SK-N-SH (cell line): ENCODE results near the gene LILRB4.

ENCODE experiments used
- CHD2 ChIP-seq: fragments of 150-350 bp; IDR thresholded peaks from 2 replicates; pipeline ENCODE4 v1.6.1; 2018; ENCODE audit warnings: low read length; ENCODE audit not compliant: partially characterized antibody
- CTCF ChIP-seq: fragments of 200-600 bp; sonication (generic); IDR thresholded peaks from 2 replicates; pipeline ENCODE4 v1.6.1; 2017; ENCODE audit warnings: antibody characterized with exemption, mild to moderate bottlenecking, moderate library complexity
- GATA2 ChIP-seq: sonication (generic); formaldehyde crosslinking; IDR thresholded peaks from 2 replicates; pipeline ENCODE4 v1.5.0; 2020; ENCODE audit warnings: mild to moderate bottlenecking, missing genetic modification reagents
- NFIC ChIP-seq: IDR thresholded peaks from 2 replicates; pipeline ENCODE4 v1.4.0; 2012; ENCODE audit warnings: borderline replicate concordance
- POLR2AphosphoS5 ChIP-seq: IDR thresholded peaks from 2 replicates; pipeline ENCODE4 v1.6.1; 2012; ENCODE audit warnings: low read depth, low read length
- RAD21 ChIP-seq: IDR thresholded peaks from 2 replicates; pipeline ENCODE4 v1.6.1; 2012; ENCODE audit warnings: mild to moderate bottlenecking, low read length
- SMC3 ChIP-seq: IDR thresholded peaks from 2 replicates; pipeline ENCODE4 v1.6.1; 2012; ENCODE audit warnings: low read depth, low read length, improper control_type of control experiment
- TAF1 ChIP-seq: IDR thresholded peaks from 2 replicates; pipeline ENCODE4 v1.6.1; 2012; ENCODE audit warnings: low read depth, mild to moderate bottlenecking, low read length, moderate library complexity, borderline replicate concordance
- TEAD4 ChIP-seq: IDR thresholded peaks from 2 replicates; pipeline ENCODE4 v1.4.0; 2012; ENCODE audit warnings: mild to moderate bottlenecking, borderline replicate concordance; ENCODE audit not compliant: insufficient read depth

GRCh38 chr19:54667217-54667616 is 4.4 kb downstream of the LILRB4 start:
- TF ChIP-seq CTCF (no peak), CHD2 (no peak), POLR2AphosphoS5 (no peak), TEAD4 (no peak), RAD21 (no peak), GATA2 (CRISPR knock-in tag) (no peak), NFIC (no peak), TAF1 (no peak), SMC3 (no peak)
